ENCODE data around the gene PTPRM. TPM values are rescaled to one million over a fixed set of nuclear protein-coding genes. Genes with fewer than 3 reads are reported as not detected.

PTPRM gene
- total RNA-seq, 1 donor from 2014 or later: 257 TPM

GRCh38 chr18:7919565-7919964 is 352.4 kb downstream of the PTPRM start:
- Histone ChIP-seq H3K27me3 (no peaks in the 10 kb centered on the region), H3K9me3 (peaks cover 0 to 5% of the 10 kb centered on the region in 2 donors), H3K27ac (no peak overlapping the region), H3K4me3 (no peak overlapping the region), H3K36me3 (no peaks in the 10 kb centered on the region), H3K4me1 (peaks cover 0 to 5% of the 10 kb centered on the region in 2 donors)
- DNase-seq (ENCODE audit: low spot score in 2 of 2): no peak
- no peak for TF ChIP-seq CTCF (IDR thresholded peaks at IDR 0.05)
- intact Hi-C loops (cut with DNase I): no loop called here

- peaks cover 0 to 5% of the 10 kb centered on the region in 2 donors for H3K4me1 ChIP-seq
- no peaks in the 10 kb centered on the region for H3K36me3 ChIP-seq
- H3K4me3 ChIP-seq: no peak overlapping the region
- no peak for TF ChIP-seq CTCF (IDR thresholded peaks at IDR 0.05)
- intact Hi-C loops (cut with DNase I): loop anchor here (10.0 kb wide), 1 partner anchor 357 kb away; the partner anchor contains the start of gene PTPRM
- no peaks in the 10 kb centered on the region for H3K27me3 ChIP-seq
- H3K27ac ChIP-seq: peak overlapping the region; percentile 0 to 24
- DNase-seq (ENCODE audit: low spot score in 2 of 2): no peak
- H3K9me3 ChIP-seq: peaks cover 0 to 5% of the 10 kb centered on the region in 2 donors
These were observed 354.9 kb downstream of the PTPRM start for GRCh38 chr18:7921938-7922587.

DNA sequence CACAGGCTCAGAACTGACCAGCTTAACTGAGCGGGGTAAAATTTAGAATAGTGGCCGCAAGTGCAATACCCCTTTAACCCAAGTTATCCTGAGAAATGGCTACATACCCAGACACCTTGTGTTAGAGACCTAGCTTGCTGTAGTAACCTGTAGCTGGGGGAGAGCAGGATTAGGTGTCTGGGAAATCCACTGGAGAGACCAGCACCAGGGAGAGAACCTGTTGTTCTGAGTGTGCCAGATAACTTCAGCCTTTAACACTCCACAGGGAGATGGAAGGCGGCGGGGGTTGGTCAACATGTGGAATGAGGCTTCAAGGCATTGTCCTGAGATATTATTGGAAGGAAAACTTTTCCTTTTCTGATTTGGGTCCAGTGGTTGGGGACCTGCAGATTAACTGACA is 356.0 kb downstream of the PTPRM start:
- H3K27me3 ChIP-seq: no peaks in the 10 kb centered on the region
- H3K4me1 ChIP-seq: peaks cover 0 to 5% of the 10 kb centered on the region in 2 donors
- H3K27ac ChIP-seq: no peak overlapping the region
- intact Hi-C loops (cut with DNase I): loop anchor here (10.0 kb wide), 1 partner anchor 358 kb away; the partner anchor contains the start of gene PTPRM
- H3K4me3 ChIP-seq: no peak overlapping the region
- no peak for TF ChIP-seq CTCF (IDR thresholded peaks at IDR 0.05)
- no peaks in the 10 kb centered on the region for H3K36me3 ChIP-seq
- H3K9me3 ChIP-seq: peaks cover 0 to 5% of the 10 kb centered on the region in 2 donors
- DNase-seq (ENCODE audit: low spot score in 2 of 2): no peak

DNA sequence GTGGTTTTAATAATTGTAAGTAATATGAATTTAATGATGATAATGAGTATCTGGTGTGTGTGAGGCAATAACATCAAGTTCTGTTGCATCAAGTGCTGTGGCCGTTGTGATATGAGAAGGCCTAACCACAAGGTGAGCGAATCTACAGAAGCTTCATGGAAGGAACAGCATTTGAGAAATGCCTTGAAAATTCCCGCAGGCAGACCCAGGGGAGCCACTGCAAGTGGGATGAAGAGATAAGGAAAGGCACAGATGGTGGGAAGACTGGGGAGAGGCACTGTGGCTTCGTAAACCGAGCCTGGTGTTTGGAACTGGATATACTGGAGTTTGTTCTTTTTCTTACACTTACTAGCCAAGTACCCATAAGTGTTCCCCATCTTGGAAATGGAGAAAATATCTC is 357.5 kb downstream of the PTPRM start:
- no peak for TF ChIP-seq CTCF (IDR thresholded peaks at IDR 0.05)
- no peak overlapping the region for H3K27ac ChIP-seq
- H3K4me1 ChIP-seq: no peaks in the 10 kb centered on the region
- H3K9me3 ChIP-seq: peaks cover 0 to 5% of the 10 kb centered on the region in 2 donors
- no peaks in the 10 kb centered on the region for H3K36me3 ChIP-seq
- no peaks in the 10 kb centered on the region for H3K27me3 ChIP-seq
- H3K4me3 ChIP-seq: no peak overlapping the region
- intact Hi-C loops (cut with DNase I): loop anchor here (10.0 kb wide), 1 partner anchor 360 kb away; the partner anchor contains the start of gene PTPRM
- DNase-seq (ENCODE audit: low spot score in 2 of 2): no peak

- TF ChIP-seq CTCF (IDR thresholded peaks at IDR 0.05): no peak
- DNase-seq (ENCODE audit: low spot score in 2 of 2): no peak
- no peak overlapping the region for H3K4me3 ChIP-seq
- no peaks in the 10 kb centered on the region for H3K27me3 ChIP-seq
- H3K36me3 ChIP-seq: no peaks in the 10 kb centered on the region
- H3K27ac ChIP-seq: no peak overlapping the region
- no peaks in the 10 kb centered on the region for H3K4me1 ChIP-seq
- intact Hi-C loops (cut with DNase I): loop anchor here (10.0 kb wide), 1 partner anchor 362 kb away; the partner anchor contains the start of gene PTPRM
- no peaks in the 10 kb centered on the region for H3K9me3 ChIP-seq
These were observed 359.4 kb downstream of the PTPRM start for GRCh38 chr18:7926526-7926925.

Measured in ascending aorta (tissue), 2 donors.